Immature natural killer cell (primary cell): ENCODE data around the gene CDC40. TPM values are rescaled to one million over a fixed set of nuclear protein-coding genes. Genes with fewer than 3 reads are reported as not detected.

Source experiments
- DNase-seq, 3 donors: peaks; one replicate each; pipeline ENCODE4 v3.0.0; 2022; ENCODE audit warnings: mixed read lengths in 1 of 3
- H3K27ac Mint-ChIP-seq, 6 donors: one replicate each; pipeline ENCODE4 v1.8.0; 2020; ENCODE audit warnings: mixed read lengths in 6 of 6, mild to moderate bottlenecking in 5 of 6, inconsistent platforms in 4 of 6, moderate library complexity in 3 of 6
- H3K27me3 Mint-ChIP-seq, 3 donors: one replicate each; pipeline ENCODE4 v1.8.0; 2020 to 2021; ENCODE audit warnings: low read depth in 3 of 3, mild to moderate bottlenecking in 3 of 3, mixed read lengths in 3 of 3, moderate library complexity in 3 of 3, inconsistent platforms in 1 of 3
- H3K36me3 Mint-ChIP-seq, 3 donors: one replicate each; pipeline ENCODE4 v1.8.0; 2020; ENCODE audit warnings: mixed read lengths in 3 of 3, inconsistent platforms in 2 of 3, mild to moderate bottlenecking in 2 of 3
- H3K4me1 Mint-ChIP-seq, 2 donors: one replicate each; pipeline ENCODE4 v1.8.0; 2020; ENCODE audit warnings: inconsistent platforms in 2 of 2, mild to moderate bottlenecking in 2 of 2, mixed read lengths in 2 of 2, moderate library complexity in 1 of 2
- H3K4me3 Mint-ChIP-seq, 5 donors: one replicate each; pipeline ENCODE4 v1.8.0; 2020; ENCODE audit warnings: mild to moderate bottlenecking in 5 of 5, mixed read lengths in 5 of 5, inconsistent platforms in 3 of 5, moderate library complexity in 3 of 5
- H3K9me3 Mint-ChIP-seq, 6 donors: one replicate each; pipeline ENCODE4 v1.8.0; 2020; ENCODE audit warnings: mild to moderate bottlenecking in 6 of 6, mixed read lengths in 6 of 6, inconsistent platforms in 4 of 6, moderate library complexity in 3 of 6
- polyA plus RNA-seq, 3 donors: library from polyadenylated mRNA; unstranded; fragments of 300-500 nt; fragmentation: Illumina TruSeq; gene quantifications; one replicate each; pipeline ENCODE4 v1.2.3, GENCODE V29; 2021

Gene CDC40
- 10 to 100 TPM; 22.4 to 34.6 (median 23.7) TPM for polyA plus RNA-seq

DNA sequence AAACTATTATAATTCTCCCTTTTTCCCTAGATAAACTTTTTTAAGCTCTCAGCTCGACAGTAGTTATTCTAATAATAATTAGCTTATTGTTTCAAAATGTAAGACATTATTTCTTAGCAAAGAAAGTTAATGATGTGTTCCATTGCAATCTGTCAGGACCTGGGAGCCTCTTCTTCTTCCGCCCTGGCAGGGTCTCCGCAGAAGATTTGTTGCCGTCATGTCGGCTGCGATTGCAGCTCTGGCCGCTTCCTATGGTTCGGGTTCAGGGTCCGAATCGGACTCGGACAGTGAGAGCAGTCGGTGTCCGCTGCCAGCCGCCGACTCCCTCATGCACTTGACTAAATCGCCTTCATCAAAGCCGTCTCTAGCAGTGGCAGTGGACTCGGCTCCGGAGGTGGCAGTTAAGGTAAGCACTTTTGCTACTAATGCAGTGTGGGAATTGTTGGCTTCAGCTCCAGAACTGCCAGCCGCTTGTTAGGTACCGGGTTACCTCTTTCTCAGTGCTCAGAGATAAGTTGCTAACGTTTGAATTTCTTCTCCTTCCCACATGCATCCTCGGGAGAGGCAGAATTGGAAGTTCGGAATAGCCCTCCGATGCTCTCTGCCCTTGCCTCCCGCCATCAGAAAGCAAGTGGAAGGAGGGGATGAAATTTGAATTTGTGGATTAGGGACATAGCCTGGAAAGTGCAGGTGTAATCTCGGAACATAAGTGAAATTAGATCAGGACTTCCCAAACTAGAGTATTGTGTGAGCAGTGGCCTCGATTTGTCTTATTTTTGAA, at the start of gene CDC40:
CDC40 (plus strand) TSS at position 200 of the 781 bp plus-strand sequence; CDS start at position 218, 18 bp downstream.
- Mint-ChIP-seq H3K27ac (no peak within 1 kb of the TSS), H3K36me3 (no peaks in the 10 kb centered on the region), H3K27me3 (peaks cover 4 to 12% (median 6%) of the 10 kb centered on the region in 3 donors), H3K9me3 (no peaks in the 10 kb centered on the region), H3K4me1 (peaks cover 9 to 17% of the 10 kb centered on the region in 2 donors), H3K4me3 (peak within 1 kb of the TSS in 2 of 5 donors; percentile 78 to 83)
- DNase-seq = no peak

GRCh38 chr6:110137924-110138887, 42.0 kb upstream of the CDC40 start:
- Mint-ChIP-seq H3K36me3 (peaks cover 0 to 3% (median 0%) of the 10 kb centered on the region in 3 donors), H3K9me3 (peaks cover 0 to 1% (median 0%) of the 10 kb centered on the region in 6 donors), H3K27me3 (peaks cover 2 to 14% (median 4%) of the 10 kb centered on the region in 3 donors), H3K27ac (no peak overlapping the region), H3K4me1 (no peaks in the 10 kb centered on the region), H3K4me3 (no peak overlapping the region)
- DNase-seq = no peak

- Mint-ChIP-seq H3K4me3 (no peak overlapping the region), H3K27ac (no peak overlapping the region), H3K36me3 (peaks cover 0 to 3% (median 0%) of the 10 kb centered on the region in 3 donors), H3K4me1 (no peaks in the 10 kb centered on the region), H3K9me3 (peaks cover 0 to 1% (median 0%) of the 10 kb centered on the region in 6 donors), H3K27me3 (peaks cover 2 to 15% (median 4%) of the 10 kb centered on the region in 3 donors)
- no peak for DNase-seq
Observed at GRCh38 chr6:110139052-110139451, 41.2 kb upstream of the CDC40 start.

DNA sequence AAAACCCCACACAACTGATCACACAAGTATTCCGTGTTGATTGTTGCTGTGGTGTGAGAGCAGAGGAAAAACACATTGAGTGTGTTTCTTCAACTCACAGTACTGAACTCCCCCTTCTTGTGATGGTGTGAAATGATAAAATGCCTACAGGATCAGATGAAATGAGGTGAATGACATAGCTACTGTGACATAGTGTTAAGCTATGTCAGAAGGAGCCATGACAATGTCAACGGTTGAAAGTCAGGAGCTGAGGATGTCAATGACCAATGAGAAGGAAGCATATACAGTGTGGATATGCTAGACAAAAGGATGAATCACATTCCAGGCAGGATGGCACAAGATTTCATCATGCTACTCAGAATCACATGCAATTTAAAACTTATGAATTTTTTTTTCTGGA, 39.6 kb upstream of the CDC40 start:
- peaks cover 0 to 3% (median 0%) of the 10 kb centered on the region in 3 donors for H3K36me3 Mint-ChIP-seq
- no peak overlapping the region for H3K27ac Mint-ChIP-seq
- no peak for DNase-seq
- no peak overlapping the region for H3K4me3 Mint-ChIP-seq
- H3K4me1 Mint-ChIP-seq = no peaks in the 10 kb centered on the region
- H3K27me3 Mint-ChIP-seq = peaks cover 2 to 14% (median 4%) of the 10 kb centered on the region in 3 donors
- H3K9me3 Mint-ChIP-seq = peaks cover 0 to 6% (median 0%) of the 10 kb centered on the region in 6 donors

- peaks cover 0 to 7% (median 2%) of the 10 kb centered on the region in 3 donors for H3K27me3 Mint-ChIP-seq
Observed at GRCh38 chr6:110147870-110148269, 32.4 kb upstream of the CDC40 start.

DNA sequence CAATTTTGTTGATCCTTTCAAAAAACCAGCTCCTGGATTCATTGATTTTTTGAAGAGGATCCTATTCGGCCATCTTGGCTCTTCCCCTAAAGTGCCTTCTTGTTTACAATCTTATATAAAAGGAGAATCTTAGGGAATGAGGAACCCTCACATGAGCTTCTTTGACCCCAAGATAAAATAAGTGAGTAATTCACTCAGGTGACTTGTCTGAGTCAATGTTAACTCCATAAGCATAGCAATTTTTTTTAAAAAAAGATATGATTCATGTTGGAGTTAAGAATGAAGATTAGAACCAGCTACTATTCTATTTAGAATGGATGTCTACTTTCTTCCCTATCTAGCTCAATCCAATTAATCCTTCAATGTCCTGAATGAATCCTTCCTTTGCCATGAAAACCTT, 21.7 kb upstream of the CDC40 start:
- DNase-seq = no peak
- Mint-ChIP-seq H3K4me3 (no peak overlapping the region), H3K27ac (no peak overlapping the region), H3K36me3 (peaks cover 0 to 4% (median 0%) of the 10 kb centered on the region in 3 donors), H3K4me1 (no peaks in the 10 kb centered on the region), H3K9me3 (peaks cover 0 to 4% (median 0%) of the 10 kb centered on the region in 6 donors), H3K27me3 (peaks cover 2 to 22% (median 7%) of the 10 kb centered on the region in 3 donors)

More at GRCh38 chr6:110147870-110148269, 32.4 kb upstream of the CDC40 start:
- Mint-ChIP-seq H3K9me3 (peaks cover 0 to 4% (median 0%) of the 10 kb centered on the region in 6 donors), H3K4me1 (no peaks in the 10 kb centered on the region), H3K36me3 (no peaks in the 10 kb centered on the region), H3K4me3 (no peak overlapping the region), H3K27ac (no peak overlapping the region)
- no peak for DNase-seq

- DNase-seq = no peak
- peaks cover 0 to 3% (median 0%) of the 10 kb centered on the region in 6 donors for H3K9me3 Mint-ChIP-seq
- peaks cover 2 to 13% (median 7%) of the 10 kb centered on the region in 3 donors for H3K27me3 Mint-ChIP-seq
- no peaks in the 10 kb centered on the region for H3K36me3 Mint-ChIP-seq
- H3K27ac Mint-ChIP-seq = no peak overlapping the region
- no peaks in the 10 kb centered on the region for H3K4me1 Mint-ChIP-seq
- no peak overlapping the region for H3K4me3 Mint-ChIP-seq
Observed at GRCh38 chr6:110170081-110170480, 10.1 kb upstream of the CDC40 start.

GRCh38 chr6:110173506-110174132, 6.6 kb upstream of the CDC40 start:
- DNase-seq = no peak
- peaks cover 4 to 5% of the 10 kb centered on the region in 2 donors for H3K4me1 Mint-ChIP-seq
- H3K9me3 Mint-ChIP-seq = peaks cover 0 to 2% (median 0%) of the 10 kb centered on the region in 6 donors
- no peaks in the 10 kb centered on the region for H3K36me3 Mint-ChIP-seq
- peaks cover 2 to 19% (median 12%) of the 10 kb centered on the region in 3 donors for H3K27me3 Mint-ChIP-seq
- H3K4me3 Mint-ChIP-seq = no peak overlapping the region
- H3K27ac Mint-ChIP-seq = no peak overlapping the region

- peaks cover 4 to 21% (median 11%) of the 10 kb centered on the region in 3 donors for H3K27me3 Mint-ChIP-seq
- H3K4me3 Mint-ChIP-seq = peak overlapping the region; percentile 80 to 88 (median 83)
- H3K4me1 Mint-ChIP-seq = peaks cover 7 to 10% of the 10 kb centered on the region in 2 donors
- DNase-seq = peak; percentile 74 to 77 (median 75)
- peaks cover 0 to 2% (median 0%) of the 10 kb centered on the region in 6 donors for H3K9me3 Mint-ChIP-seq
- H3K27ac Mint-ChIP-seq = peak overlapping the region in 5 of 6 donors; percentile 10 to 67 (median 26)
- H3K36me3 Mint-ChIP-seq = no peaks in the 10 kb centered on the region
Observed at GRCh38 chr6:110178626-110179405, 1.4 kb upstream of the CDC40 start.

GRCh38 chr6:110179406-110180227, 610 bp upstream of the CDC40 start, which contains the start of gene WASF1:
Gene WASF1, minus strand, starts transcription at chr6:110179670. Its CDS starts 52,069 bp downstream, at chr6:110127601.
- H3K27me3 Mint-ChIP-seq = peaks cover 4 to 20% (median 10%) of the 10 kb centered on the region in 3 donors
- H3K9me3 Mint-ChIP-seq = no peaks in the 10 kb centered on the region
- H3K36me3 Mint-ChIP-seq = no peaks in the 10 kb centered on the region
- H3K4me3 Mint-ChIP-seq = peak within 1 kb of the TSS; percentile 80 to 88 (median 83)
- H3K4me1 Mint-ChIP-seq = peaks cover 7 to 12% of the 10 kb centered on the region in 2 donors
- peak within 1 kb of the TSS in 5 of 6 donors; percentile 10 to 67 (median 26) for H3K27ac Mint-ChIP-seq
- peak; percentile 88 to 89 (median 89) for DNase-seq

DNA sequence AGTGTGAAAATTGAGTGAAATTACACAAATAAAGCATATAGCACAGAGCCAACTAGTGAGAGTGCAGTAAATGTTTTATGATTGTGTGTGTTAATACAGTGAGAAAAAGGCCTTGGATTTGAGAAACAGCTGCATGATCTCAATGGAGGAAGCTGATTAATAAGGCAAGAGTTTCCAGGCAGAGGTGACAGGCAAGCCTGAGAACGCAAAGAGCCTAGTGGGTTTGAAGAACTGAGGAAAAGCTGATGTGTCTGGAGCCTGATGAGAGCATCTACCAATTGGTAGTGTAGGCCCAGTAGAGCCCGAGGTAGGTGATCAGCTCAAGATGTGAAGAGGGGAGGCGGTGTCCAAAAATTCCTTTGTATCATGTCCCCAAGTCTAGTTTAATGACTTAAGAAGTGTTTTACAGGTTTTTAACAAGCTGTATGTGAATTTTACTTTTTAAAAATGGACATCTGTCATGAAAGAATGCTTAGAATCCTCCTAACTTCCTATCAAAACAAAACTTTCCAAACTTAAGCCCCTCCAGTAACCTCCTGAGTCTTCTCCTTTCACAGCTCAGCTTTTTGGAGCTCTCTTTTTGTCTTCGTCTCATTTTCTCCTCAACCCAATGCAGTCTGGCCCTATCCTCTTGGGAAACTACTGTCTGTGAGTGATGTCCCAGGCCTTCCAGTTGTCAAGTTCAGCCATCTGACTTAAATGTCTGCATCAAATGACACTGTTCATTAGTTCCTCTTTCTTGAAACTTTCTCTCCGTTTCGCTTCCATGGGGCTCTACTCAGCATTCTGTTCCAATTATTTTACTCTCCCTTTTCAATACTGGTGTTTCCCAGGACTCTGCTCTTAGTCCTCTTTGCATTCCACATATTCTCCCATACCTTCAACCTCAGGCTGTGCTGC, 1.2 kb downstream of the CDC40 start:
- Mint-ChIP-seq H3K27ac (no peak overlapping the region), H3K4me3 (no peak overlapping the region), H3K9me3 (no peaks in the 10 kb centered on the region), H3K36me3 (no peaks in the 10 kb centered on the region), H3K4me1 (peaks cover 19 to 25% of the 10 kb centered on the region in 2 donors), H3K27me3 (peaks cover 4 to 12% (median 6%) of the 10 kb centered on the region in 3 donors)
- no peak for DNase-seq
